Measurements from ENCODE around the gene B3GALT6. TPM values are rescaled to one million over a fixed set of nuclear protein-coding genes. Genes with fewer than 3 reads are reported as not detected.

The B3GALT6 gene
- total RNA-seq, 1 experiment from 2014 or later, result 46.4 TPM

DNA sequence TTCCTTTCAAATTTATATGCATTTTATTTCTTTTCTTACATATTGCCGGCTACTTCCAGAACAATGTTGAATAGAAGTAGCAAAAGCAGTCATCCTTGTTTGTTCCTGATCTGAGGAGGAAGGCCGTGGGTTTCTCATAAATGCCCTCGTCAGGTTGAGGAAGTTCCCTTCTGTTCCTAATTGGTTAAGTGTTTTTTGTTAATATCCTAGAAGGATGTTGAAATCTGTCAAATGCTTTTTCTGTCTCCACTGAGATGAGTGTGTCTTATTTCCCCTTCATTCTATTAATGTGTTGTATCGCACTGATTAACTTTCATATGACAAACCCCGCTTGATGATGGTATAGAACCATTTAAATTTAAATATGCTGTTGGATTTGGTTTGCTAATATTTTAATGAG, 42.9 kb upstream of the B3GALT6 start:
- intact Hi-C loops (cut with micrococcal nuclease; ENCODE audit: unreplicated experiment) (loop anchor here (10.0 kb wide), 1 partner anchor 64 kb away; no protein-coding TSS in a partner anchor), in situ Hi-C loops (cut with HindIII; ENCODE audit: low pct_unique_long_range_greater_than_20kb, low sequenced_read_pairs) (no loop called here)
- ChIA-PET POLR2A (no interaction called here), CTCF (no interaction called here)
- BruUV-seq (replicated peaks), result no TSS peak
- Histone ChIP-seq H3K4me3 (ENCODE audit: low read depth in 2 of 2, low read length in 2 of 2) (no peak overlapping the region), H3K9me3 (ENCODE audit: control insufficient read depth, insufficient read depth, low read depth, low read length) (no peaks in the 10 kb centered on the region), H3K4me1 (ENCODE audit: control insufficient read depth, insufficient read depth, low read length) (no peaks in the 10 kb centered on the region), H3K27ac (ENCODE audit: low read length) (no peak overlapping the region), H3K36me3 (ENCODE audit: control insufficient read depth, insufficient read depth, low read length) (no peaks in the 10 kb centered on the region), H3K27me3 (ENCODE audit: control insufficient read depth, insufficient read depth, low read length) (no peaks in the 10 kb centered on the region)
- ATAC-seq (no peak), DNase-seq (ENCODE audit: low read depth, low spot score) (no peak)
- TF ChIP-seq SIN3A (IDR thresholded peaks at IDR 0.05; ENCODE audit: borderline replicate concordance, insufficient read depth, low read depth, low read length) (no peak), TCF7L2 (IDR thresholded peaks at IDR 0.05; ENCODE audit: low read depth, low read length) (no peak), POLR2AphosphoS5 (IDR thresholded peaks at IDR 0.05; ENCODE audit: low read depth, low read length) (no peak)
- TF ChIP-seq, protein P1, sequence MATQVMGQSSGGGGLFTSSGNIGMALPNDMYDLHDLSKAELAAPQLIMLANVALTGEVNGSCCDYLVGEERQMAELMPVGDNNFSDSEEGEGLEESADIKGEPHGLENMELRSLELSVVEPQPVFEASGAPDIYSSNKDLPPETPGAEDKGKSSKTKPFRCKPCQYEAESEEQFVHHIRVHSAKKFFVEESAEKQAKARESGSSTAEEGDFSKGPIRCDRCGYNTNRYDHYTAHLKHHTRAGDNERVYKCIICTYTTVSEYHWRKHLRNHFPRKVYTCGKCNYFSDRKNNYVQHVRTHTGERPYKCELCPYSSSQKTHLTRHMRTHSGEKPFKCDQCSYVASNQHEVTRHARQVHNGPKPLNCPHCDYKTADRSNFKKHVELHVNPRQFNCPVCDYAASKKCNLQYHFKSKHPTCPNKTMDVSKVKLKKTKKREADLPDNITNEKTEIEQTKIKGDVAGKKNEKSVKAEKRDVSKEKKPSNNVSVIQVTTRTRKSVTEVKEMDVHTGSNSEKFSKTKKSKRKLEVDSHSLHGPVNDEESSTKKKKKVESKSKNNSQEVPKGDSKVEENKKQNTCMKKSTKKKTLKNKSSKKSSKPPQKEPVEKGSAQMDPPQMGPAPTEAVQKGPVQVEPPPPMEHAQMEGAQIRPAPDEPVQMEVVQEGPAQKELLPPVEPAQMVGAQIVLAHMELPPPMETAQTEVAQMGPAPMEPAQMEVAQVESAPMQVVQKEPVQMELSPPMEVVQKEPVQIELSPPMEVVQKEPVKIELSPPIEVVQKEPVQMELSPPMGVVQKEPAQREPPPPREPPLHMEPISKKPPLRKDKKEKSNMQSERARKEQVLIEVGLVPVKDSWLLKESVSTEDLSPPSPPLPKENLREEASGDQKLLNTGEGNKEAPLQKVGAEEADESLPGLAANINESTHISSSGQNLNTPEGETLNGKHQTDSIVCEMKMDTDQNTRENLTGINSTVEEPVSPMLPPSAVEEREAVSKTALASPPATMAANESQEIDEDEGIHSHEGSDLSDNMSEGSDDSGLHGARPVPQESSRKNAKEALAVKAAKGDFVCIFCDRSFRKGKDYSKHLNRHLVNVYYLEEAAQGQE (IDR thresholded peaks at IDR 0.05; ENCODE audit: insufficient read depth in 1 of 2, low read depth in 2 of 2, low read length in 1 of 2), result no peak
- TF ChIP-seq, protein P2, sequence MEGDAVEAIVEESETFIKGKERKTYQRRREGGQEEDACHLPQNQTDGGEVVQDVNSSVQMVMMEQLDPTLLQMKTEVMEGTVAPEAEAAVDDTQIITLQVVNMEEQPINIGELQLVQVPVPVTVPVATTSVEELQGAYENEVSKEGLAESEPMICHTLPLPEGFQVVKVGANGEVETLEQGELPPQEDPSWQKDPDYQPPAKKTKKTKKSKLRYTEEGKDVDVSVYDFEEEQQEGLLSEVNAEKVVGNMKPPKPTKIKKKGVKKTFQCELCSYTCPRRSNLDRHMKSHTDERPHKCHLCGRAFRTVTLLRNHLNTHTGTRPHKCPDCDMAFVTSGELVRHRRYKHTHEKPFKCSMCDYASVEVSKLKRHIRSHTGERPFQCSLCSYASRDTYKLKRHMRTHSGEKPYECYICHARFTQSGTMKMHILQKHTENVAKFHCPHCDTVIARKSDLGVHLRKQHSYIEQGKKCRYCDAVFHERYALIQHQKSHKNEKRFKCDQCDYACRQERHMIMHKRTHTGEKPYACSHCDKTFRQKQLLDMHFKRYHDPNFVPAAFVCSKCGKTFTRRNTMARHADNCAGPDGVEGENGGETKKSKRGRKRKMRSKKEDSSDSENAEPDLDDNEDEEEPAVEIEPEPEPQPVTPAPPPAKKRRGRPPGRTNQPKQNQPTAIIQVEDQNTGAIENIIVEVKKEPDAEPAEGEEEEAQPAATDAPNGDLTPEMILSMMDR (IDR thresholded peaks at IDR 0.05), result no peak

DNA sequence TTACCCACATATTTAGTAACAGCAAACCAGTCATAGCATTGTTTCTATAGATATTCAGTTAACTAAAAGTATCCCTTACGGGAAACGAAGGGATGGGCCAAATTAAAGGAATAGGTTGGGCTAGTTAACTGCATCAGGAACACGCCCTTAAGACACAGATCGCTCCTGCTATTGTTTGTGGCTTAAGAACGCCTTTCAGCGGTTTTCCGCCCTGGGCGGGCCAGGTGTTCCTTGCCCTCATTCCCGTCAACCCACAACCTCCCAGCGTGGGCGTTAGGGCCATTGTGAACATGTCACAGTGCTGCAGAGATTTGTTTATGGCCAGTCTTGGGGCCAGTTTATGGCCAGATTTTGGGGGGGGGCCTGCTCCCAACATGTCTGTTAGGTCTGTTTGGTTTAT, 40.3 kb upstream of the B3GALT6 start:
- H3K4me3 ChIP-seq (ENCODE audit: low read depth in 2 of 2, low read length in 2 of 2), result no peak overlapping the region
- in situ Hi-C loops (cut with HindIII; ENCODE audit: low pct_unique_long_range_greater_than_20kb, low sequenced_read_pairs) (no loop called here), intact Hi-C loops (cut with micrococcal nuclease; ENCODE audit: unreplicated experiment) (no loop called here)
- ChIA-PET CTCF (no interaction called here), POLR2A (no interaction called here)
- H3K4me1 ChIP-seq (ENCODE audit: control insufficient read depth, insufficient read depth, low read length), result no peaks in the 10 kb centered on the region
- H3K27me3 ChIP-seq (ENCODE audit: control insufficient read depth, insufficient read depth, low read length), result no peaks in the 10 kb centered on the region
- no peaks in the 10 kb centered on the region for H3K36me3 ChIP-seq (ENCODE audit: control insufficient read depth, insufficient read depth, low read length)
- DNase-seq (ENCODE audit: low read depth, low spot score) (no peak), ATAC-seq (no peak)
- no peak overlapping the region for H3K27ac ChIP-seq (ENCODE audit: low read length)
- BruUV-seq (replicated peaks), result no TSS peak
- TF ChIP-seq, protein P2 (IDR thresholded peaks at IDR 0.05), result no peak
- no peak for TF ChIP-seq TCF7L2 (IDR thresholded peaks at IDR 0.05; ENCODE audit: low read depth, low read length)
- TF ChIP-seq SIN3A (IDR thresholded peaks at IDR 0.05; ENCODE audit: borderline replicate concordance, insufficient read depth, low read depth, low read length), result no peak
- TF ChIP-seq POLR2AphosphoS5 (IDR thresholded peaks at IDR 0.05; ENCODE audit: low read depth, low read length), result no peak
- TF ChIP-seq, protein P1 (IDR thresholded peaks at IDR 0.05; ENCODE audit: insufficient read depth in 1 of 2, low read depth in 2 of 2, low read length in 1 of 2), result no peak
- H3K9me3 ChIP-seq (ENCODE audit: control insufficient read depth, insufficient read depth, low read depth, low read length), result no peaks in the 10 kb centered on the region

Data from Panc1 (cell line).